HG02870 (cell line): ENCODE data around the gene TRIM2.
"Not testable (repeated sequence)": the region's sequence is repeated elsewhere in the genome, so short reads cannot be mapped to it uniquely, and the experiment has no call there.

ENCODE experiments used
- ATAC-seq: cut with Tn5 transposase; IDR thresholded peaks from one replicate; pipeline ENCODE4 v1.9.1; 2021; ENCODE audit warnings: mild to moderate bottlenecking, moderate library complexity; ENCODE audit not compliant: unreplicated experiment

Gene TRIM2

GRCh38 chr4:153204247-153204671 lies at the start of gene TRIM2:
TRIM2 (plus strand) TSS chr4:153204443; CDS start chr4:153204531, 88 bp downstream.
- ATAC-seq = no peak

- no peak for ATAC-seq
Observed at GRCh38 chr4:153155686-153156085, 48.6 kb upstream of the TRIM2 start.

- no peak for ATAC-seq
Observed at GRCh38 chr4:153156263-153156662, 48.0 kb upstream of the TRIM2 start.

GRCh38 chr4:153156721-153157120 lies 47.5 kb upstream of the TRIM2 start:
- no peak for ATAC-seq

GRCh38 chr4:153159016-153159415 lies 45.2 kb upstream of the TRIM2 start:
- ATAC-seq = no peak

GRCh38 chr4:153159728-153160221 lies 44.5 kb upstream of the TRIM2 start:
- no peak for ATAC-seq

- no peak for ATAC-seq
Observed at GRCh38 chr4:153160821-153161220, 43.4 kb upstream of the TRIM2 start.

GRCh38 chr4:153161226-153161963 lies 42.8 kb upstream of the TRIM2 start:
- no peak for ATAC-seq

GRCh38 chr4:153165236-153165635 lies 39.0 kb upstream of the TRIM2 start:
- ATAC-seq = not testable (repeated sequence)

- ATAC-seq = no peak
Observed at GRCh38 chr4:153166716-153167501, 37.3 kb upstream of the TRIM2 start.

- ATAC-seq = no peak
Observed at GRCh38 chr4:153169776-153170175, 34.5 kb upstream of the TRIM2 start.

- ATAC-seq = no peak
Observed at GRCh38 chr4:153170407-153170806, 33.8 kb upstream of the TRIM2 start.

GRCh38 chr4:153174821-153175567 lies 29.2 kb upstream of the TRIM2 start:
- ATAC-seq = no peak

GRCh38 chr4:153176938-153177337 lies 27.3 kb upstream of the TRIM2 start:
- no peak for ATAC-seq

GRCh38 chr4:153177841-153178240 lies 26.4 kb upstream of the TRIM2 start:
- no peak for ATAC-seq

GRCh38 chr4:153179100-153179499 lies 25.1 kb upstream of the TRIM2 start:
- ATAC-seq = no peak

GRCh38 chr4:153181293-153181692 lies 22.9 kb upstream of the TRIM2 start:
- no peak for ATAC-seq

- ATAC-seq = no peak
Observed at GRCh38 chr4:153181700-153182099, 22.5 kb upstream of the TRIM2 start.

- ATAC-seq = no peak
Observed at GRCh38 chr4:153183146-153183545, 21.1 kb upstream of the TRIM2 start.

- no peak for ATAC-seq
Observed at GRCh38 chr4:153185331-153185852, 18.9 kb upstream of the TRIM2 start.
